HG03457 (cell line): ENCODE data around the gene SEC14L2.

Experiments used
- ATAC-seq: cut with Tn5 transposase; IDR thresholded peaks from one replicate; pipeline ENCODE4 v1.9.1; 2021; ENCODE audit warnings: moderate number of reproducible peaks; ENCODE audit not compliant: unreplicated experiment

The SEC14L2 gene

GRCh38 chr22:30396871-30397655 lies at the start of gene SEC14L2:
SEC14L2 (plus strand) TSS chr22:30397018; CDS start chr22:30397117, 99 bp downstream.
- ATAC-seq, result no peak

GRCh38 chr22:30347255-30347892 lies 49.4 kb upstream of the SEC14L2 start:
- no peak for ATAC-seq

GRCh38 chr22:30348404-30348803 lies 48.4 kb upstream of the SEC14L2 start:
- ATAC-seq, result no peak

- no peak for ATAC-seq
Measured at GRCh38 chr22:30348809-30349208, 48.0 kb upstream of the SEC14L2 start.

- no peak for ATAC-seq
Measured at GRCh38 chr22:30351226-30351625, 45.6 kb upstream of the SEC14L2 start.

GRCh38 chr22:30354644-30355043 lies 42.2 kb upstream of the SEC14L2 start:
- no peak for ATAC-seq

- peak; percentile 89 for ATAC-seq
Measured at GRCh38 chr22:30356449-30357235, 40.2 kb upstream of the SEC14L2 start, which contains the start of the genes CCDC157 and SF3A1. CCDC157 (plus strand) TSS chr22:30357007; CDS start chr22:30366001, 8,994 bp downstream. SF3A1 (minus strand) TSS chr22:30356894; CDS start chr22:30356792, 102 bp downstream.

- ATAC-seq, result no peak
Measured at GRCh38 chr22:30357236-30357570, 39.6 kb upstream of the SEC14L2 start.

GRCh38 chr22:30357650-30358215 lies 39.1 kb upstream of the SEC14L2 start:
- ATAC-seq, result no peak

- ATAC-seq, result no peak
Measured at GRCh38 chr22:30358541-30358940, 38.3 kb upstream of the SEC14L2 start.

GRCh38 chr22:30361916-30362650 lies 34.7 kb upstream of the SEC14L2 start:
- no peak for ATAC-seq

GRCh38 chr22:30362651-30363281 lies 34.1 kb upstream of the SEC14L2 start:
- ATAC-seq, result no peak

GRCh38 chr22:30365891-30366290 lies 30.9 kb upstream of the SEC14L2 start:
- ATAC-seq, result no peak

GRCh38 chr22:30368420-30368819 lies 28.4 kb upstream of the SEC14L2 start:
- no peak for ATAC-seq

- ATAC-seq, result no peak
Measured at GRCh38 chr22:30370641-30371230, 26.1 kb upstream of the SEC14L2 start.

- no peak for ATAC-seq
Measured at GRCh38 chr22:30371321-30371720, 25.5 kb upstream of the SEC14L2 start.

- no peak for ATAC-seq
Measured at GRCh38 chr22:30371981-30372380, 24.8 kb upstream of the SEC14L2 start.

GRCh38 chr22:30372915-30373314 lies 23.9 kb upstream of the SEC14L2 start:
- ATAC-seq, result no peak
